Activated CD8-positive, alpha-beta memory T cell treated with anti-CD3 and anti-CD28 coated beads for 24 hours (primary cell): Measurements from ENCODE around the gene SLC35F5.
"Not testable (repeated sequence)": the region's sequence is repeated elsewhere in the genome, so short reads cannot be mapped to it uniquely, and the experiment has no call there.

ENCODE experiments used
- DNase-seq: peaks from one replicate; pipeline ENCODE4 v3.0.0-alpha.2; 2020

Gene SLC35F5, protein sequence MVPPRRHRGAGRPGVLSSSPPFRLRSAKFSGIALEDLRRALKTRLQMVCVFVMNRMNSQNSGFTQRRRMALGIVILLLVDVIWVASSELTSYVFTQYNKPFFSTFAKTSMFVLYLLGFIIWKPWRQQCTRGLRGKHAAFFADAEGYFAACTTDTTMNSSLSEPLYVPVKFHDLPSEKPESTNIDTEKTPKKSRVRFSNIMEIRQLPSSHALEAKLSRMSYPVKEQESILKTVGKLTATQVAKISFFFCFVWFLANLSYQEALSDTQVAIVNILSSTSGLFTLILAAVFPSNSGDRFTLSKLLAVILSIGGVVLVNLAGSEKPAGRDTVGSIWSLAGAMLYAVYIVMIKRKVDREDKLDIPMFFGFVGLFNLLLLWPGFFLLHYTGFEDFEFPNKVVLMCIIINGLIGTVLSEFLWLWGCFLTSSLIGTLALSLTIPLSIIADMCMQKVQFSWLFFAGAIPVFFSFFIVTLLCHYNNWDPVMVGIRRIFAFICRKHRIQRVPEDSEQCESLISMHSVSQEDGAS

GRCh38 chr2:113756355-113757137 is at the start of gene SLC35F5:
Gene SLC35F5, minus strand, starts transcription at chr2:113756642. Its CDS starts 233 bp downstream, at chr2:113756409.
- peak; percentile 99 for DNase-seq

GRCh38 chr2:113799375-113799774 is 42.9 kb upstream of the SLC35F5 start:
- DNase-seq = no peak

DNA sequence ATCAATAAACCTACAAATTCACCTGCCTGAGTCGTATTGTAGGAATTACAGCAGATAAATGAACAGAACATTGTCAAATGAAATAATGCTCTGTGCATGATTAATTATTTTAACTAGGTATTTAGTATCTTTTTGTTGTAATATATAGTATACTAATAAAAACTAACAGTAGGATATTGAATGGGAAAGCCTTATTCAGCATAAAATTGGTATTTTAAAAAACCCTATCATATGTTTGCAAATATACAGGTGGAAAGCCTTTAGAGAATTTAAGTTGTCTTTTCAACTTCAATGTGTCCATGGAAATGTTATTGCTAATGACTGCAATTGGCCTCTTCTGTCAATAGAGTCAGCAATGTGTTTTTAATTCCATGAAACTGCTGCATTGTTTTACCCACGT is 40.8 kb upstream of the SLC35F5 start:
- DNase-seq = no peak

DNA sequence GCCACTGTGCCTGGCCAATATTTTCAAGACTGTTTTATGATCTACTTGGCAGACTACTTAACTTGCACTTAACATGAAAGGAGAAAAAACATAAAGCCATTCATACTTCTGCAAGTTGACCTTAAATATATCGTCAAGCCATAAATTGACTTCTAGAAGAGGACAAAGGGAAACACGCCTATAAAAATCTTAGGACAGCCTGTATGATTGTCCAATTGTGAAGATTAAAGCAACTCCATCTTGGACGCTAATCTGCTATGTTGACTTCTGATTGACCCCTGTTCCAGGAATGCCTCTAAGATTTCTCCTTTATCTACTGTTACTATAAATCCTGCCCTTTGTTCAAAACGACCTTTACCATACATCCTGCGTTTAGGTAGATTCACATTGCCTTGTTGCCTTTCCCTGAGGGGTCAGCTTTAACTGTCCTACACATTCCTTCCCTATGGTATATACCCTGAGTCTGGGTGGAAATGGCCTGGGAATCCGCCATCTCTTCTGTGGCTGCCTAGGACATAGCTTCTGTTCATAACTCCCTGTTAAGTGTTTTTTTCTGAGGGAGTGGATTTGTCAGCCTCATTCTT is 40.2 kb upstream of the SLC35F5 start:
- DNase-seq = no peak

GRCh38 chr2:113795405-113795920 is 39.0 kb upstream of the SLC35F5 start:
- no peak for DNase-seq

DNA sequence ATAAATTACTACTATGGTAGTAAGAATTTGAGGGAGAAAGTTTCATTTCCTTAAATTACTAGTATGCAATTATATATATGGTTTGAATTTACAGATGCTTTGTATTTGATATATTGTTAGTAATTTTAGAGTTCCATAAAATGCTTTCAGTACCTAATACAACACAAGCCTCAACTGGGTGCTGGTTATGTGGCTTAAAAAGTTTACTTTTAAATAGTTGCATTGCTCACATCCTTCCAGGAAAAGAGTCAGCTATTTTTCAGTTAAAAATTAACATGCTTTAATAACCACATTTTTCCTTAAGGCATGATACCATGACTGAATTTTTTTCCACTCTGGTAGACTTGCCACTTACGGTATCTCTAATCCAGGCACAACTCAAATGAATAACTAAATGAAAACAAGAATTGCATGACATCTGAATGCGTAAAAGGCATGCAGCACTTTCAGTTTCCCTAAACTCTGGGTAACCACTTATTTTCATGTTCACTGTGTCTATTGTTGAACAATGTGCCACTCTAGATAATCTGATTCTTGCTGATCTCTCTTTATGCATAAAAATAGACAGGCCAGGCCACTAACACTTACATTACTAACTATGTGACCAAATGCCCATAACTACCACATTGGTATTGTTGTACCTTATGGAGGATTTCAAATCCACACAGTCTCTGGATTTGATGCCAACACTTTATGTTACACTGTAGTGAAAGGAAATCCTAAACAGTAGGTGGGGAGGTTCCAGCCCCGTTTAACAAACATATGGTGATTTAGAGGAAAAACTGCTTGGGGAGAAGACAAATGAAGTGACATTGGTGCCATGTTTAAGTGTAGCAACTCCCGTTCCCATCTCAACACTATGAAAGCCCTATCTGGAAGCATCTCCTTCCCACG is 35.5 kb upstream of the SLC35F5 start:
- no peak for DNase-seq

DNA sequence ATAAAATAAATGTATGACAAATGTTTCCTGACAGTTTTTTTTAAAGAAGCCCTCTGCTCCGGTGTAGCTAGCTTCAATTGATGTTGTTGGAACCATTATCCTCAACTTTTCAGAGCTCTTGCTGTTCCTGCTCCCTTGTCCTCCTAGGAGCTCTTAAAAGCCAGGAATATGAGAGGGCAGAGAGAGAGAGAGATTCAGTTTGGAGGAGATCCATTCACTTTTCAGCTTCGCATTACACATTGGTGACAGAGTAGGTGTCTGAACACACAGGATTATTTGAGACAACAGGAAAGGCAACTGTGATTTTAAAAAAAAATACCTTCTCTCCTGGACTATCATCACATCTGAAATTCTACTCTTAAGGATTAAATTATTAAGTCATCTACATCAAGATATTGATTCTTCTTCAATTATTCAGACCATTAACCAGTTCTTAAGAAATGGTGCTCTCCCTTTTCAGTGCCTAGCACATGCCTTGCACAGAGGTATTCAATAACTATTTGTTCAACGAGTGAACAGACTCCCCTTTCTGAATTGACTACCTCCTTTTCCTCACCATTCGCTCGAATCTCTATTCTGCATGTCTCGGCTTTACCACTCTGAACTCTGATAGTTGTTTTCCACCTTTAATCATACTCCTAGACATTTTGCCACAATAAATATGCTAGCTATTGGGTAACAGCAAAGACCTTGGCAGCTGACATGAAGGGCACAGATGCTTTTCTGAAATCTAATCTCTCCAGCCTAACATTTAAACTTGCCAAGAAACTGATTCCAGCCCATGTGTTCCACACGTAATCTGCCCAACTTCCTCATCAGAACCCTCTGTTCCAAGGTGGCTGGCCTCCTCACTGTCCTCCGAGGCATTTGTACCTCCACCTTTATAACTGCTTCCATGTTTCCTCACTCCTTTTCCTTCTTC is 28.6 kb upstream of the SLC35F5 start:
- DNase-seq = no peak

DNA sequence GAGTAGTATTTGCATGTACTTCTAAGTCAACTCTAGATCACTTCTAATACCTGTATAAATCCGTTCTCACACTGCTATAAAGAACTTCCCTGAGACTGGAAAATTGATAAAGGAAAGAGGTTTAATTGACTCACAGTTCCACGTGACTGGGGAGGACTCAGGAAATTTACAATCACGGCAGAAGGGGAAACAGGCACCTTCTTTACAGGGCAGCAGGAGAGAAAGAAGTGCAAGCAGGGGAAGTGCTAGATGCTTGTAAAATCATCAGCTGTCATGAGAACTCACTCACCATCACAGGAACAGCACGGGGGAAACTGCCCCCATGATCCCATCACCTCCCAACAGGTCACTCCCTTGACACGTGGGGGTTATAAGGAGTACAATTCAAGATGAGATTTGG is 24.0 kb upstream of the SLC35F5 start:
- no peak for DNase-seq

- no peak for DNase-seq
These were observed 20.9 kb upstream of the SLC35F5 start for GRCh38 chr2:113777371-113777770.

- DNase-seq = no peak
These were observed 20.5 kb upstream of the SLC35F5 start for GRCh38 chr2:113776949-113777348.

DNA sequence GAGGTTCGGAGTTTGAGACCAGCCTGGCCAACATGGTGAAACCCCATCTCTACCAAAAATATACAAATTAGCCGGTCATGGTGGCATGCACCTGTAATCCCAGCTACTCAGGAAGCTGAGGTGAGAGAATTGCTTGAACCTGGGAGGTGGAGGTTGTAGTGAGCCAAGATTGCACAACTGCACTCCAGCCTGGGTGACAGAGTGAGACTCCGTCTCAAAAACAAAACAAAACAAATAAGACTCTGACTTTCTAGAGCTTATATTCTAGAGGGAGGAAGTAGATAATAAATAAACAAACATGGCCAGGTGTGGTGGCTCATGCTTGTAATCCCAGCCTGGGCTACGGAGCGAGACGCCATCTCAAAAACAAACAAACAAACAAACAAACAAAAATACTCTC is 18.2 kb upstream of the SLC35F5 start:
- DNase-seq = not testable (repeated sequence)

DNA sequence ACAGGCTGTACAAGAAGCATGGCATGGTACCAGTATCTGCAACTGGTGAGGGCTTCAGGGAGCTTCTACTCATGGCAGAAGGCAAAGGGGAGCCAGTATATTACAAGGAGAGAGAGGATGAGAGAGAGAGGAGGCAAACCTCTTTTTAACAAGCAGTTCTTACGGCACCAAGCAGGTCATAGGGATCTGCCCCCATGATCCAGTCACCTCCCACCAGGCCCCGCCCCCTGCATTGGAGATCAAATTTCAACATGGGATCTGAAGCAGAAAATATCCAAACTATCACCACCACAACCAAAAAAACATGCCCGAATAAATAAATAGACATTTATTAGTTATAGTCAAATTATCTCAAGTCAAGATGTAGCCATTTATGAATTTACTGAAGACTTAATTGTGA is 14.5 kb upstream of the SLC35F5 start:
- no peak for DNase-seq

DNA sequence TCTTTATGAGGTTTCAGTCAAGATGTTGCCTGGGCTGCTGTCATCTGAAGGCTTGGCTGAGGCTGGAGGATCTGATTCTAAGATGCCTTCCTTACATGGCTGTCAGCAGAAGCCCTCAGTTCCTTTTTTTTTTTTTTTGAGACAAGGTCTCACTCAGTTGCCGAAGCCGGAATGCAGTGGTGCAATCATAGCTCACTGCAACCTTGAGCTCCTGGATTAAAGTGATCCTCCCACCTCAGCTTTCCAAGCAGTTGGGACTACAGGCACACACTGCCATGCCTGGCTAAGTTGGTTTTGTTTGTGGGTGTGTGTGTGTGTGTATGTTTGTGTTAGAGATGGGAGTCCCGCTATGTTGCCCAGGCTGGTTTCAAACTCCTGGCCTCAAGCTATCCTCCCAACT is 13.1 kb upstream of the SLC35F5 start:
- DNase-seq = no peak

- no peak for DNase-seq
These were observed 12.3 kb upstream of the SLC35F5 start for GRCh38 chr2:113768770-113769169.

DNA sequence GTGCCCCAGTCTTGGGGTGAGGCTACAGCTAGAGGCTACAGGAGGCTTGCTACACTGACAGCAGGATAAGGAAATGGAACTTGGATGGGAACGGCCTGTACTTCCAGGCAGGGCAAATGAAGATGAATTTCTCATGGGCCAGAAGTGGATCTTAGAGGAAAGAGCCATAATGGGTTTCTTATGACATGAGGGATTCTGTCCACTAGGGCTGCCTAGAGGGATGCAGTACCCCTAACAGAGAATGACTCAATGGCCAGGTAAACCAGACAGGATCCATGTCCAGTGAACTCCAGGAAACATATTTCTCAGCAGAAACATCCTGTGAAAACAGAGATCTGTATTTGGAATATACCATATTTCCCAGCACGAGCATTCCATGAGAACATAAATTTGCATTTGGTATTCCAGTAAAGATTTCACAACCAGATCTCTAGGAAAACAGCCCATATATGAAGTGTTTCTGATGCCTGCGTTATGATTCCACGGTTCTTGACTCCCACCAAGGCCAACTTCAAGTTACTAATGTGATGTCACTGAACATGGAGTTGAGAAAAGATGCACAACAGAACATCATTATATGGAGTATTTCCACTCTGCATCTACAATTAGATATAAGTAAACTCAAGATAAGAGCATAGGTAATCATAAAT is 11.5 kb upstream of the SLC35F5 start:
- DNase-seq = no peak

GRCh38 chr2:113765276-113765675 is 8.8 kb upstream of the SLC35F5 start:
- no peak for DNase-seq

GRCh38 chr2:113762377-113763118 is 6.1 kb upstream of the SLC35F5 start:
- DNase-seq = no peak

- no peak for DNase-seq
These were observed 4.0 kb upstream of the SLC35F5 start for GRCh38 chr2:113760400-113760799.

GRCh38 chr2:113757138-113757657 is 756 bp upstream of the SLC35F5 start:
- peak; percentile 55 for DNase-seq
